ENCODE results near the gene ADSS1.

- TF ChIP-seq CTCF (conservative IDR thresholded peaks at IDR 0.05; ENCODE audit: low read depth, low read length) (no peak), EZH2 (IDR thresholded peaks at IDR 0.05; ENCODE audit: borderline replicate concordance, low read depth, low read length, poor library complexity, severe bottlenecking) (no peak)
Observed at GRCh38 chr14:104786726-104787675, 63.0 kb downstream of the ADSS1 start.
